Activated CD8-positive, alpha-beta memory T cell treated with anti-CD3 and anti-CD28 coated beads, Interleukin-2, amount 50 U/mL, for 4 hours (primary cell): Measurements from ENCODE around the gene TP53I3.
A peak's percentile ranks its signal among the peaks of the same experiment; 100 is the strongest.
"Not testable (repeated sequence)": the region's sequence is repeated elsewhere in the genome, so short reads cannot be mapped to it uniquely, and the experiment has no call there.

Experiments used
- DNase-seq: peaks from one replicate; pipeline ENCODE4 v3.0.0-alpha.2; 2020

The TP53I3 gene, protein sequence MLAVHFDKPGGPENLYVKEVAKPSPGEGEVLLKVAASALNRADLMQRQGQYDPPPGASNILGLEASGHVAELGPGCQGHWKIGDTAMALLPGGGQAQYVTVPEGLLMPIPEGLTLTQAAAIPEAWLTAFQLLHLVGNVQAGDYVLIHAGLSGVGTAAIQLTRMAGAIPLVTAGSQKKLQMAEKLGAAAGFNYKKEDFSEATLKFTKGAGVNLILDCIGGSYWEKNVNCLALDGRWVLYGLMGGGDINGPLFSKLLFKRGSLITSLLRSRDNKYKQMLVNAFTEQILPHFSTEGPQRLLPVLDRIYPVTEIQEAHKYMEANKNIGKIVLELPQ

DNA sequence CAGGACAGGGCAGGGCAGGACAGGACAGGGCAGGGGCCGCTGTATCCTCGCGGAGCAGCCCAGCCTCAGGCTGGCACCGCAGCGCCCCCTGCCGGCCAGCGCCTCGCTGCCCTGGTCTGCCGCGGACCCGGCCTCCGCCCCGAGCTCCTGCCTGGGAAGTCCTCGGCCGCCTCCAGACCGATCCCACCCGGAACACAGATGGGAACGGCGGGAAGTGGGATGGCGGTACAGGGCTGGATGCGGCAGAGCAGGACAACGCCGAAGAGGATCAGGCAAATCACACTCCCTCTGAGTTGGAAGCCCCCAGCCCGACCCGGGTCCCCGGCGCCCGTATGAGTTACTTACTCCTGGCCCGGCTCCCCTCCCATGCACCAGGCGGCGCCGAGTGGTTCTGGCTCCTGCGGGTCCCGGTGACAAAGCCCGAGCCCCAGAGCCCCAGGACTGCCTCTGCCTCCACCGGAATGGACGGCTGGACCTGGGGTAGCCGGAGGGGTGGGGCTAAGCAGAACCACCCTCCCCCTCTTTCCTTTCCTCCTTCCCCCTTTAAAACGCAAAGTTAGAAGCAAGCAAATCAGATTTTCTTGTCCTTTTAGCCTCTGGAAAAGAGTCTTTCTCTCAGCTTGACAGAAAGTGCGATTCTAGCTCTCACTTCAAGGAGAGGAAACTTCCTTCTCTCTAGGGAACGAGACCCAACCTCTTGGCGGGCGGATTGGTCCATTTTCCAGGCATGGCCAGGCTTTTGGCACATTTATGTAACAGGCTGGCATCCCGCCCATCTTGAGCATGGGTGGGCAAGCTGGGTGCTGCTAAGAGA, at the start of gene TP53I3:
Gene TP53I3, minus strand, starts transcription at position 449 of the 814 bp plus-strand sequence. CDS start 508 bp downstream, outside the sequence.
- peak; percentile 84 for DNase-seq

DNA sequence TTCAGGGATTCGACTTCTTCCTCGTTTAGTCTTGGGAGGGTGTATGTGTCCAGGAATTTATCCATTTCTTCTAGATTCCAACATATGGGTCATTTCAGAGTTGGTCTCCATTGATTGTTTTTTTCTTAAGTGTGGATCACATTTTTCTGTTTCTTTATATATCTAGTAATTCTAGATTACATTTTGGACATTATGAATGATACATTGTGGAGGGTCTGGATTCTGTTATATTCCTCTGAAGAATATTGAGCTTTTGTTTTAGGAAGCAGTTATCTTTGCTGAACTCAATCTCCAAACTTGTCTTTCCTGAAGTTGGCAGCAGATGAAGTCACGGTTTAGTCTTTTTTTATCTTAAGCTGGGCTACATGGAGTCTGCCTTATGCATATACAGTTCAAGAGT, 47.9 kb upstream of the TP53I3 start:
- no peak for DNase-seq

DNA sequence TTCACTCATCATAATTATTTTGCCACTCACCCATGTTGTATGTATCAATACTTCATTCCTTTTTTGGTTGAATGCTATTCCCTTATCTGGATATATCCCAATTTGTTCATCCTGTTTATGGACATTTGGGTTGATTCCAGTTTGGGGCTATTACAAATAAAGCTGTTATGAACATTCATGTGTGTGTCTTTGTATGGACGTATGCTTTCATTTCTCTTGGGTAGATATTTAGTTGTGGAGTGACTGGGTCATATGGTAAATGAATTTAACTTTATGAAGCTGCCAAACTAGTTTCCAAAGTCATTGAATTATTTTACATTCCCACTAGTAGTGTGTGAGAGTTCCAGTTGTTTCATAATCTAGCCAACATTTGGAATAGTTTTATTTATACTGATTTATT, 41.3 kb upstream of the TP53I3 start:
- DNase-seq, result no peak

DNA sequence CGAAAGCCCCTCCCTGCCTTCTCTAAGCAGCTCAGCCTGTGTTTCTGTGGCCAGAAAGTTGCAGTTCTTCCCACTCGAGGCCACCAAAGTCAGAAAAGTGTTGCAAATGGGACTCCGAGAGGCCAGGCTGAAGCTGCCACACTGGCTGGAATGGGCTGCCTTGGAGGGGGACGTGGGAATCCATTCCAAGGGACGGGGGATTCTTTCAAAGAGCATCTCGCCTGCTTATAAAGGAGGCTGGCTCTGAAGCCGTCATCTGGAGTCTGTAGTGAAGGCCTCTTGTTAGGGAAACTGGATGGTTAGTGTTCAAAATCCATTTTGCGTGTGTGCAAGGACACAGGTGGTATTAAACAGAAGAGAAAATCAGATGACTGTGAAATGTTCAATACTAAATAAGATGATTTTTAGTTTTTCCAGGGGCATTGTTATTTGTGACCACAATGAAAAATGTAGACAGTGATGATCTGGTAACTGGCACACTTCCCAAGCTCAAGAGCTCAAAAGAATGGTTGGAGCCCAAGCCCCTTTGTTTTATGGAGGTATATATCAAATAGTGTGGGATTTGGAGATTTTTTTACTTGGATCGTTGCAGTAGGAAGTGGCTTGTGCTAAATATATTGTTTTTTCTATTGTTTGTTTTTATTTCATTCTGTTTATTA, 39.4 kb upstream of the TP53I3 start:
- no peak for DNase-seq

DNA sequence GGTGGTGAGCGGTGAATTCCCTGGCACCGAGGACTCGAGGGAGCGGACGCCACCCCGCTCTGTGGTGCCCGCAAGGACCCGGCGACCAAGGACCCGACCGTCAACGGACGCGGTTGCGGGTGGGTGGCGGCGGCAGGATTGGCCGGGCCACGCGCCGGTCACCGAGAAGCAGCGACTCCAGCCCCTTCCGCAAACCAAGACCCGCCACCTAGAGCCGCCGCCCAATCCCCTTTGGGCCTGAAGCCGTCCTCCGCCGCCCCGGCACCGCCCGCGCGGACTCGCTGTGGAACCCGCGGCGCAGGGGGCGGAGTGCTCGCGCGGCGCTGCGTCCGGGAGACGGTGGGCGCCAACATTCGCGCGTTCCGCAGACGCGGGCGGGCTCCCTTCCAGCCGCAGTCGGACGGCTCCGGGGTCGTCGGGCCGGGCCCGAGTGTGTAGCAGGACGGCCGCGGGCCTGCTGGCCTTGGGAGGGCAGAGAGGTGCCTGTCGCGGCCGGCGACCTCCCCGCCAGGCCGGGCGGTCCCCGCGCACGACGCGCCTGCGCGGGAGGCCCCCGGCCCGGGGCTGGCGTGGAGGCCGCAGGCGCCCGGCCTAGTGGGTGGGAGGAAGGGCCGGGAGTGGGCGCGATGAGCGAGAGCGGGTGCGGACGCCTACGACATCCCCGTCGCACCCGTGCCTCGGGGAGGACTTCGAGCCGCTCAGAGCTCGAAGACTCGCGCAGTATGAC, 38.7 kb upstream of the TP53I3 start, which contains the start of the genes FAM228B and PFN4:
Gene FAM228B, plus strand, starts transcription at position 275 of the 727 bp plus-strand sequence. CDS start 893 bp downstream, outside the sequence.
Gene PFN4, minus strand, starts transcription at position 140 of the 727 bp plus-strand sequence. CDS start 799 bp downstream, outside the sequence.
- peak; percentile 66 for DNase-seq

DNA sequence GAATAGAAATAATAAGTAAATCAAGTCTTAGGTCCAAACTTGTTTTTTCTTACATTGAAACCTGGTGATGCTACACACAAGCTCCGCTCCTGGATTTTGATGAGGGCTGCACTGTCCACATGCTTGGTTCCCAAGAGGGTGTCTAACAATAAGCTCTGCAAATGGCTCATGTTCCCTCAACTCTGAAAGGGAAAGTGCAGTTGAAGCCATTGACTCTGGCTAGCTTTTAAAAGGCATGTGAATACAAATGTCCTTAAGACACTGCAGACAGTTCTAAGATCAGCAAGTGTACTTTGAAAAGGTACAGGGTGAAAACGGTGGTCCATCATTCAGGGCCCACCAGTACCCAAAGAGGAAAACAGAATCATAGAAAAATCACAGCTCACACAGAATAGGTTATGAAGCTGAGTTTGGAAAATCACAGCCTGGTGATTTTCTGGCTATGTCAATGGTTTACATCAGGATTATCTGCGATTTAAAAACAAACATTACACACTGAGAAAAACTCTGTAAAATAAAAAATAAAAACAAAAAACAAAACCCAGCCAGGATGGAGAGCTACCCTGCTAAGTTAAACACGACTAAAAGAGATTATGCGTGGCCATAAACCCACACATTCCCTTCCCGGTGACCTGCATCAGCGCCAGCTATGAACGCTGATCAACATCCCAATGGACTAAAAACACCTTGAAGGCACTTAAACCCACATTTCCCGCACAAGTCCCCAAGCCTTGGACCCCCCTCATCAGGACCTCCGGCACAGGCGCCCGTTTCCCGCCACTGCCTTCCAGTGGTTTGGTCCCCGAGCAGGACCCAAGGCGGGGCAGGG, 37.9 kb upstream of the TP53I3 start:
- DNase-seq, result no peak

DNA sequence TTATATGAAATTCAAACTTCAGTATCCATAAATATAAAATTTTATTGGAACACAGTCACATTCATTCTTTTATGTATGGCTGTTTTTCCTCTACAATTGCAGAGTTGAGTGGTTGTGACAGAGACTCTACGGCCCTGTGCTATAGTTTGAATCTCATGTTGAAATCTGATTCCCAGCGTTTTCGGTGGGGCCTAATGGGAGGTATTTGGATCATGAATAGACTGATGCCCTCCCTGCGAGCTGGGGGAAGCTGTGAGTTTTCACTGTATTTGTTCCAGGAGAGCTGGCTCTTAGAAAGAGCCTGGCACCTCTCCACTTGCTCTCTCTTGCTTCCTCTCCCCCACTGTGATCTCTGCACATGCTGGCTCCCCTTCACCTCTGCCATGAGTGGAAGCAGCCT, 36.8 kb upstream of the TP53I3 start:
- DNase-seq, result no peak

DNA sequence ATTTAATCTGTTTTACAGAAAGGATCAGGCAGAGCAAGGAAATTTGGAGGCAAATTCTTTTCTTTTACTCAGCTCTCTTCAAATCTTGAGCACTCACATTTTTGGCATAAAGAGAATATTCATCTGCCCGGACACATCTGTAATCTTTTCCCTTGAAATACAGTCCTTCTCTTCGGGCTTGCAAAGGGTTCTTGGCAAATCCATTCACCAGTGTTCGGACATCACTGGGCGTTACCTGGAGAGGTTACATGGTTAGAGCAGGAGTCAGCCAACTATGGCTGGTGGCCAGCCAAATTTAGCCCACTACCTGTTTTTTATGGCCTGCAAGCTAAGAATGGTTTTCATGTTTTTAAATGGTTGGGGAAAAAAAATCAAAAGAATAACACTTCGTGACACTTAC, 36.4 kb upstream of the TP53I3 start:
- no peak for DNase-seq

DNA sequence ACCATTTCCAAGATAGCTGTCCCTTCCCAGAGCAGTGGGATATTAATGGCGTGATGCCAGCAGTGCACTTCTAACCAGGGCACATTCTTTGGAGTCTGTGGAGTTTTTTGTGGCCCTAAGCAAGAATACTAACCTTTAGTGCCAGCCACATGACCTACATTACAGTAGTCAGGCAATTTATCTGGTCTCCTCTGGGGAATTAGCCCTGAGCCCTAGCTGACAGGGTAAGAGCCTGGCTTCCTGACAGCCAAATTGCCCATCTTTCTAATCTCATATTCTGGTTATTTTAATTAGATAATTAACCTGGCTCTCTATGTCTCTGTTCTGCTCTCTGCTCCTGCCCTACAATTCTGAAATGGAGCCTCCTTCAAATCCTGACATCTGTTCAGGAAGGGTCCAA, 33.3 kb upstream of the TP53I3 start:
- no peak for DNase-seq

DNA sequence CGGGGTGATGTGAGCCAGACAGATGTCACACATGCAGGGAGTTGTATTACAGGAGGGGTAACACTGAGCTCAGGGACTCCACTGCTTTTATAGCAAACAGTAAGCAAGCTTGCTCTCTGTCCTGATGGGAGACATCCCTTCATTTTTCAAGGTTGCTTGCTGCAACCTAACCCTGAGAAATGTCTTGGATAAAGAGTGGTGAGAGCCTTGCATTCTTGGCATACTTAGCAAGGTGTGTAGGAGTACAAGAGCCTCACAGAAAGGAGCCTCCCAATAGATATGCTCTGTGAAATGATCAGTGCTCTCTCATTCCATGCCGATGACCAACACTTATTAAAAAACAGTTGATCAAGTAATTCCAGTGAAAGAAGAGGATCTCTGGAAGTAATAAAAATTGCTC, 30.4 kb upstream of the TP53I3 start:
- no peak for DNase-seq

DNA sequence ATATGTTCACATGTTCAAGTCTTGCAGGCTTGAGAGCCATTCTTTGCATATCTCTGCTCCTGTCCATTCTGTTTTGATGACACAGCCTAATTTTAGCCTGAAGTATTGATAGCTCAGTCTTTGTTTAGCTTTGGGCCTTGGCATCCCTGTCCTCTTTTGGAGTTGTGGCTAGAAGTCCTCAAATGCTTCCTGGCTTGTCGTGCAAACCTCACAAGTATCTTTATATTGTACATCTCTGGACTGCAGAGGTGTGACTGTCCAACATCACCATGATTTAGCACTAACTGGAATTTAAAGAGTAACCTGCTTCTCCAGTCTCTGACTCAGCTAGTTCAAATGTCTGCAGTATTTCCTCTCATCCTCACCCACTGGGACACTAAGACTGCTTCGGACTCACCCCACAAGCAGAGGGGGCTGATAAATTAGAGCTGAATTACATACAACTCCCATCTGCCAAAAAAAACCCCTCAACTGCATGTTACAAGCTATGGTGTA, 26.8 kb upstream of the TP53I3 start:
- DNase-seq, result no peak

DNA sequence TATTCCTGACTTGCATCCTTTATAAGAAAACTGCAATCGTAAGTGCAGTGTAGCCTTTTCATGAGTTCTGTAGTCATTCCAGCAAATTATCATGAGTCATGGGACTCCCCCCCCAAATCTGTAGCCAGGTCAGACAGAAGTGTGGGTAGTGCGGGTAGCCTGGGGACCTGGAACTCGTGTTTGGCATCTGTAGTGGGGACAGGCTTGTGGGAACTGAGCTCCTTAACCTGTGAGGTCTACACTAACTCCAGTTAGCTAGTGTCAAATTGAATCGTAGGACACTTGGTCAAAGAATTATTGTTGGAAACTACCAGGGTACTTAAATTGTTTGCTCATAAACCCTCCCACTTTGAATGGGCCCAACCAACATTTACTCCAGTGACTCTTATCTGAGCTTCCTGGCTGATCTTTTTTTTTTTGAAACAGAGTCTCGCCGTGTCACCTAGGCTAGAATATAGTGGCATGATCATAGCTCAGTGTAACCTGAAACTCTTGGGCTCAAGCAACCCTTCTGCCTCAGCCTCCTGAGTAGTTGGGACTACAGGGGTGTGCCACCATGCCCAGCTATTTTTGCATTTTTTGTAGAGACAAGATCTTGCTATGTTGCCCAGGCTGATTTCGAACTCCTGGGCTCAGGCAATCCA, 26.1 kb upstream of the TP53I3 start:
- DNase-seq, result no peak

DNA sequence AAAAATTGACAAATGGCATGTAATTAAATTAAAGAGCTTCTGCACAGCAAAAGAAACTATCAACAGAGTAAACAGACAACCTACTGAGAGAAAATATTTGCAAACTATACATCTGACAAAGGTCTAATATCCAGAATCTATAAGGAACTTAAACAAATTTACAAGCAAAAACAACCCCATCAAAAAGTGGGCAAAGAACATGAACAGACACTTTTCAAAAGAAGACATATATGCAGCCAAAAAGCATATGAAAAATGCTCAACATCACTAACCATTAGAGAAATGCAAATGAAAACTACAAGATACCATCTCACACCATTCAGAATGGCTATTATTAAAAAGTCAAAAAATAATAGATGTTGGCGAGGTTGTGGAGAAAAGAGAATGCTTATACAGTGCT, 24.8 kb upstream of the TP53I3 start:
- not testable (repeated sequence) for DNase-seq

DNA sequence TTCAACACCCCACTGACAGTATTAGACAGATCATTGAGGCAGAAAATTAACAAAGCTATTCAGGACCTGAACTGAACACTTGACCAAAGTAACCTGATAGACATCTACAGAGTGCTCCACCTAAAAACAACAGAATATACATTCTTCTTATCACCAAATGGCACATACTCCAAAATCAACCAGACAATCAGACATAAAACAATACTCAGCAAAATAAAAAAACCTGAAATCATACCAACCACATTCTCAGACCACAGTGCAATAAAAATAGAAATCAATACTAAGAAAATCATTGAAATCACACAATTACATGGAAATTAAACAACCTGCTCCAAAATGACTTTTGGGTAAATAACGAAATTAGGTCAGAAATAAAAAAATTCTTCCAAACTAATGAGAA, 22.7 kb upstream of the TP53I3 start:
- no peak for DNase-seq

DNA sequence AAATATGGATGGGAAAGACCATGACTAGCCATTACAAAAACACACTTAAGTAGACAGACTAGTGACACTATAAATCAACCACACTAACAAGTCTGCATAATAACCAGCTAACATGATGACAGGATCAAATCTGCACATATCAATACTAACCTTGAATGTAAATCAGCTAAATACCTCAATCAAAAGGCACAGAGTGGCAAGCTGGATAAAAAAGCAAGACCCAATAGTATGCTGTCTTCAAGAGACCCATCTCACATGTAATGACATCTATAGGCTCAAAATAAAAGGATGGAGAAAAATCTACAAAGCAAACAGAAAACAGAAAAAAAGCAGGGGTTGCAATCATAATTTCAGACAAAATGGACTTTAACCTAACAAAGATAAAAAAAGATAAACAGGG, 22.2 kb upstream of the TP53I3 start:
- DNase-seq, result no peak

DNA sequence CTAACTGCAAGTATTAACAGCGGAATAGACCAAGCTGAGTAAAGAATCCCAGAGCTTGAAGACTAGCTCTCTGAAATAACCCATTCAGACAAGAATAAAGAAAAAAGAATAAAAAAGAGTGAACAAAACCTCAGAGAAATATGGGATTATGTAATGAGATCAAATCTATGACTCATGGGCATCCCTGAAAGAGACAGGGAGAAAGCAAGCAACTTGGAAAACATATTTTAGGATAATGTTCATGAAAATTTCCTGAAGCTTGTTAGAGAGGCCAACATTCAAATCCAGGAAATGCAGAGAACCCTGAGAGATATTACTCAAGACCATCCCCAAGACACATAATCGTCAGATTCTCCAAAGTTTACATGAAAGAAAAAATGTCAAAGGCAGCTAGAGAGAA, 21.2 kb upstream of the TP53I3 start:
- no peak for DNase-seq

DNA sequence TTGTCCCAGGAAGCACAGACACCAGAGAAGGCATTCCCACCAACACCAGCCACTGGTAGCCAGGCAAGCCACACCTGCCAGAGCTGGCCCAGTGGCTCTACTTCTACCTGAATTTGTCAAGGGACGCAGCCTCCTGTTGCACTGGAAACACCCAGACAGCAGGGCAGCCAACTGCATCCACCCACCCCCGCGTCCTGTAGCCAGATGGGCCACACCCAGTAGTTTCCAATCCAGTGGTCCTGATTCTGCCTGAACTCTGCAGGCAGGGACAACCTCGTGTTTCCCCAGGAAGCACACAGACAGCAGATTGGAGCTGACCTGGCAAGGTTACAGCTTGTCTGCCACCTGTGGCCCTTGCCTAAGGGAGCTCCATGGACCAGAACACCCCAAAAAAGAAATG, 20.3 kb upstream of the TP53I3 start:
- no peak for DNase-seq

DNA sequence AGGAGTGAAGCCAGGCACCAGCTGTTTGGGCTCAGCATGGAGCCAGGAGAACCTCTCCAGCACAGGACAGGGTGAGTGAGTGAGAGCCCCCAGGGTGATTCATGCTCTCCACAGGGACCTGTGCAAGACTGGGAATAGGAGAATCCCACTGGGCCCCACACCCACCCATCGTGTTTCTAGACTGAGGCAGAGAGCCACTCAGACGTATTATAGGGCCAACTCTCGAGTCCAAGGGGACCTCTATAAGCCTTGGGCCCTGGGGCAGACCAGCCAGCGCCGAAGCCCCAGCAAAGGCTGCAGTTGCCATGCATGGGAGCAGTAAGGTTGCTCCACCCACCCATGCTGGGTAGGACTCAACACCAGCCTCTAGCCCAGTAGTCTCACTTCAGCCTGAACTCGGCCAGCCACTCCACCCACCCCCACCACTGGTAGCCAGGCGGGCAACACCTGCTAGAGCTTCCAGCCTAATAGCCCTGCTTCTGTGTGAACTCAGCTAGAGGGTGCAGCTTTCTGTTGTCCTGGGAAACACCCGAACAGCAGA, 19.5 kb upstream of the TP53I3 start:
- no peak for DNase-seq

DNA sequence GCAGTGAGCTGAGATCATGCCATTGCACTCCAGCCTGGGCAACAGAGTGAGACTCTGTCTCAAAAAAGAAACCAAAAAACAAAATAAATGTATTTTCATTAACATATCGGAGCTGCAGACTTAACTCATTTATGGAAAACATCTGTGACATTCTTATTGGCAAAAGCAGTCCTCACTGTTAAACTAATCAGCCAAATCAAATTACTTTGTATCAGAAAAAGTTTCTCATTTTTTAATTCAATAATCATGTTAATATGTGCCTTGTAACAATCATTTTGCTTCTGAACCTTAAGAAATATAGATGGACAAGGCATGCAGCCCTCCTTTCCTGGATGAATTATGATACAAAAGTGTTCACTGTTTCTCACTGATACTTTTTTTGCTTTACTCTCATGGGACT, 18.0 kb upstream of the TP53I3 start:
- DNase-seq, result no peak

DNA sequence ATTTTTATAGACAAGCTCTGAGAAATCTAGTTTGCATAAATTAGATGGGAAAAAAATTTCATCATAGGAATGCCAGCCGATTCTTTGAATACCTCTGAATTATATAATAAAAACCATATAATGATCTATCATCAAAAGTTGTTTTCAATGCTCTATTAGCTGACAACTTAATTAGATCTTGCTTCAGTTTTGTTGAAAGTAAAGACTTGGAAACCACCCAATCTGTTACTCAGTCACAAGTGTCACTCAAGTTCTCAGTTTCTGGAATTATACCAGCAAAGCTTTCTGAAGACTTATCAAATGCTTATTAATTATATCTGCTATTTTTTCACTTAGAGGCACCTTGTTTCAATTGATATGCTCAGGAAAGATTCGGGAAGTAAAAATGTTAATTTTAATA, 17.4 kb upstream of the TP53I3 start:
- no peak for DNase-seq

DNA sequence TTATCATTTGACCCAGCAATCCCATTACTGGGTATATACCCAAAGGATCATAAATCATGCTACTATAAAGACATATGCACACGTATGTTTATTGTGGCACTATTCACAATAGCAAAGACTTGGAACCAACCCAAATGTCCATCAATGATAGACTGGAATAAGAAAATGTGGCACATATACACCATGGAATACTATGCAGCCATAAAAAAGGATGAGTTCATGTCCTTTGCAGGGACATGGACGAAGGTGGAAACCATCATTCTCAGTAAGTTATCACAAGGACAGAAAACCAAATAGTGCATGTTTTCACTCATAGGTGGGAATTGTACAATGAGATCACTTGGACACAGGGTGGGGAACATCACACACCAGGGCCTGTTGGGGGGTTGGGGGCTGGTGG, 16.1 kb upstream of the TP53I3 start:
- not testable (repeated sequence) for DNase-seq
